IMR-90 (cell line): ENCODE measurements around the gene KLF16. TPM values are rescaled to one million over a fixed set of nuclear protein-coding genes. Genes with fewer than 3 reads are reported as not detected.

Source experiments
- ATAC-seq: fragments of 200-7000 bp; cut with Tn5 transposase; 2 replicates; pipeline ENCODE4 v1.9.1; 2020; ENCODE audit warnings: low read depth, mild to moderate bottlenecking, moderate library complexity
- BruUV-seq: library from RNA; stranded (reverse); fragments of 400-500 nt; replicated peaks from 2 replicates; lab custom pipeline; 2021; lab: Mats Ljungman, UMichigan
- CTCF ChIA-PET: fragments of 300-600 bp; formaldehyde crosslinking; extraction: SDS; loops from one replicate; lab custom pipeline; 2021; ENCODE audit warnings: antibody characterized with exemption; lab: Yijun Ruan, JAX
- POLR2A ChIA-PET: fragments of 300-600 bp; sonication (Branson Sonifier 250); formaldehyde crosslinking; loops from one replicate; lab custom pipeline; 2022; ENCODE audit warnings: antibody characterized with exemption; ENCODE audit not compliant: unreplicated experiment; lab: Charles Lee
- DNase-seq: peaks from one replicate; pipeline ENCODE4 v3.0.0; 2013
- H2AFZ ChIP-seq: replicated peaks from 2 replicates; pipeline ENCODE3; 2013; ENCODE audit warnings: low read length, mild to moderate bottlenecking; ENCODE audit not compliant: poor library complexity
- H2AK5ac ChIP-seq: 2 replicates; pipeline ENCODE4 v1.6.1; 2013; ENCODE audit warnings: low read depth, low read length, inconsistent platforms
- H2AK9ac ChIP-seq: replicated peaks from 2 replicates; pipeline ENCODE3; 2013; ENCODE audit warnings: mild to moderate bottlenecking, low read depth, low read length, moderate library complexity; ENCODE audit not compliant: poor library complexity
- H2BK120ac ChIP-seq: 2 replicates; pipeline ENCODE4 v1.6.1; 2013; ENCODE audit warnings: low read depth, low read length, inconsistent platforms
- H2BK15ac ChIP-seq: 3 replicates; pipeline ENCODE4 v1.6.1; 2013; ENCODE audit warnings: low read depth, low read length, inconsistent platforms
- H2BK20ac ChIP-seq: 2 replicates; pipeline ENCODE4 v1.6.1; 2013; ENCODE audit warnings: low read depth, mild to moderate bottlenecking, inconsistent platforms, low read length, moderate library complexity
- H2BK5ac ChIP-seq: 2 replicates; pipeline ENCODE4 v1.6.1; 2013; ENCODE audit warnings: mild to moderate bottlenecking, low read depth, low read length, inconsistent platforms; ENCODE audit not compliant: poor library complexity, severe bottlenecking
- H3K14ac ChIP-seq: replicated peaks from 2 replicates; pipeline ENCODE4 v1.6.1; 2013; ENCODE audit warnings: low read depth, low read length, inconsistent platforms
- H3K18ac ChIP-seq: 2 replicates; pipeline ENCODE4 v1.6.1; 2013; ENCODE audit warnings: low read depth, low read length, control low read depth
- H3K23ac ChIP-seq: 2 replicates; pipeline ENCODE4 v1.6.1; 2013; ENCODE audit warnings: low read depth, low read length, inconsistent platforms
- H3K27ac ChIP-seq: 2 replicates; pipeline ENCODE4 v1.5.1; 2013; ENCODE audit warnings: mild to moderate bottlenecking, control low read depth, low read length; ENCODE audit not compliant: insufficient read depth
- H3K27me3 ChIP-seq: 2 replicates; pipeline ENCODE4 v1.6.1; 2013; ENCODE audit warnings: low read length; ENCODE audit not compliant: control insufficient read depth, insufficient read depth
- H3K36me3 ChIP-seq: 2 replicates; pipeline ENCODE4 v1.6.1; 2013; ENCODE audit warnings: low read length, mixed read lengths; ENCODE audit not compliant: control insufficient read depth, insufficient read depth
- H3K4ac ChIP-seq: 2 replicates; pipeline ENCODE4 v1.6.1; 2013; ENCODE audit warnings: low read depth, low read length, inconsistent platforms
- H3K4me1 ChIP-seq: 2 replicates; pipeline ENCODE4 v1.6.1; 2013; ENCODE audit warnings: low read length, mixed read lengths; ENCODE audit not compliant: control insufficient read depth, insufficient read depth
- H3K4me2 ChIP-seq: 2 replicates; pipeline ENCODE4 v1.6.1; 2013; ENCODE audit warnings: low read depth, mild to moderate bottlenecking, control low read depth, low read length, moderate library complexity
- H3K4me3 ChIP-seq: 2 replicates; pipeline ENCODE4 v1.5.1; 2013; ENCODE audit warnings: low read depth, mild to moderate bottlenecking, control low read depth, low read length, moderate library complexity; ENCODE audit not compliant: insufficient read depth
- H3K56ac ChIP-seq: 2 replicates; pipeline ENCODE4 v1.6.1; 2013; ENCODE audit warnings: low read length, inconsistent platforms; ENCODE audit not compliant: insufficient read depth; ENCODE audit errors: extremely low read depth
- H3K79me1 ChIP-seq, 2 experiments: 2 replicates each; pipeline ENCODE4 v1.6.1; 2013; ENCODE audit warnings: low read length in 2 of 2, inconsistent platforms in 1 of 2, low read depth in 1 of 2
- H3K9ac ChIP-seq: 2 replicates; pipeline ENCODE4 v1.6.1; 2013; ENCODE audit warnings: low read depth, low read length, control low read depth
- H3K9me1 ChIP-seq: 2 replicates; pipeline ENCODE4 v1.6.1; 2013; ENCODE audit warnings: low read length, inconsistent platforms; ENCODE audit not compliant: insufficient read depth
- H3K9me3 ChIP-seq: 2 replicates; pipeline ENCODE4 v1.6.1; 2013; ENCODE audit warnings: low read length; ENCODE audit not compliant: control insufficient read depth, insufficient read depth
- H4K20me1 ChIP-seq: 2 replicates; pipeline ENCODE4 v1.6.1; 2013; ENCODE audit warnings: low read length, inconsistent platforms; ENCODE audit not compliant: insufficient read depth
- H4K5ac ChIP-seq: 2 replicates; pipeline ENCODE4 v1.6.1; 2013; ENCODE audit warnings: mild to moderate bottlenecking, low read depth, low read length, control low read depth
- H4K8ac ChIP-seq, 2 experiments: 2 replicates each; pipeline ENCODE4 v1.6.1; 2013; ENCODE audit warnings: low read depth in 2 of 2, low read length in 2 of 2, control low read depth in 1 of 2, inconsistent platforms in 1 of 2
- H4K91ac ChIP-seq: 2 replicates; pipeline ENCODE4 v1.6.1; 2013; ENCODE audit warnings: low read depth, low read length, inconsistent platforms; ENCODE audit not compliant: insufficient read depth
- FOS ChIP-seq: fragments of 150-350 bp; IDR thresholded peaks from 2 replicates; pipeline ENCODE4 v1.6.1; 2016; ENCODE audit warnings: low read depth, low read length
- NFE2L2 ChIP-seq: fragments of 150-350 bp; IDR thresholded peaks from 2 replicates; pipeline ENCODE4 v1.6.1; 2016; ENCODE audit warnings: low read depth, mild to moderate bottlenecking, low read length
- RAD21 ChIP-seq: IDR thresholded peaks from 2 replicates; pipeline ENCODE4 v1.6.1; 2012; ENCODE audit warnings: low read length, improper control_type of control experiment
- WGBS, 2 experiments: methylation state at CpG; one replicate each; pipeline versions ENCODE4 v1.1.5 to v1.1.7; 2013; ENCODE audit warnings: missing lambda C conversion rate in 2 of 2; ENCODE audit not compliant: insufficient read length in 1 of 2; ENCODE audit errors: extremely low coverage in 2 of 2; 5-methylcytosine and 5-hydroxymethylcytosine counted together
- dilution Hi-C: fragments of 300-500 bp; cut with HindIII; formaldehyde crosslinking; loops from one replicate; pipeline ENCODE4 v1.14.3; 2018; ENCODE audit warnings: low sequenced_read_pairs; ENCODE audit not compliant: unreplicated experiment
- in situ Hi-C: fragments of 300-500 bp; cut with MboI; formaldehyde crosslinking; loops from 3 replicates; pipeline ENCODE4 v1.14.3; 2019; ENCODE audit warnings: low sequenced_read_pairs, inconsistent platforms, mixed read lengths
- intact Hi-C: fragments of 100-400 bp; cut with micrococcal nuclease; formaldehyde crosslinking; loops from 2 replicates; pipeline ENCODE4 v1.10.0; 2022
- polyA plus RNA-seq, 3 experiments: library from polyadenylated mRNA; depleted of rRNA; stranded (reverse); fragments of >200 nt; gene quantifications; 2 replicates each; pipeline ENCODE4 v1.2.3, GENCODE V29; 2012; ENCODE audit warnings: low replicate concordance in 1 of 3
- total RNA-seq: library from RNA; depleted of rRNA; stranded (reverse); fragments of >200 nt; gene quantifications from 2 replicates; pipeline ENCODE4 v1.2.3, GENCODE V29; 2012
- TF ChIP-seq, protein P1 (sequence below): fragments of 150-350 bp; IDR thresholded peaks from 2 replicates; pipeline ENCODE4 v1.6.1; 2016; ENCODE audit warnings: low read depth, mild to moderate bottlenecking, low read length, moderate library complexity, borderline replicate concordance

The KLF16 gene
- total and polyA plus RNA-seq, 2 of the 4 experiments (the other 2 are of a cell fraction) = 0.90 to 13.1 TPM

DNA sequence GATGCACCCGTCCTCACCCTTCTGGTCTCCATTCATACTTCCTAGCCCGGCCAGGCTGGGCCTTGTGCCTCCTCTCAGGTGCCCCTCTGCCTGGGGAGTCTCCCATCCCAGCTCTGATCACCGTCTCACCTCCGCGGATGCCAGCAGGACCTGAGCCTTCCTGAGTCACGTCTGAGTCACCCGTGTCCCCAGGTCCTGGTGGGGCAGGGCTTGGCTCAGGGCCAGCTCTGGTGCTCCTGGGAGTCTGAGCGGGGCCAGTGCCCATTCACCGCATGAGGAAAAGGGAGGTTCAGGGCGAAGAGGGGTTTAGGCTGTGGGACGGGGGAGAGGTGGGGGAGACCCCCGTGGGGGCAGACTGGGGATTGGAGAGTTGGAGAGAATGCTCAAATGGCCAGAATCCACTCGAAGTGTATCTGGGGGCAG lies 51.9 kb downstream of the KLF16 start:
- POLR2A ChIA-PET = interaction anchor here (0.5 to 0.7 kb wide), 2 partner anchors 12 to 213 kb away, joined by 9 to 10 read pairs; no protein-coding TSS in a partner anchor
- H3K9ac ChIP-seq = peak overlapping the region; percentile 77
- 0 out of 2 replicates have a peak overlapping the region, but pooled peaks have one; percentile 28 for H3K56ac ChIP-seq
- H4K5ac ChIP-seq = peak overlapping the region; percentile 74
- in situ Hi-C loops = no loop called here
- H4K20me1 ChIP-seq = no peaks in the 10 kb centered on the region; the same call in 1 of the 2 replicates
- H3K4ac ChIP-seq = peak overlapping the region; percentile 78
- H3K79me1 ChIP-seq = peaks cover 0 to 9% of the 10 kb centered on the region in 2 experiments; a peak in 2 of 4 replicates
- H3K18ac ChIP-seq = peak overlapping the region; percentile 53; the same call in 1 of the 2 replicates
- H3K14ac ChIP-seq = peak overlapping the region; percentile 89
- H3K23ac ChIP-seq = peak overlapping the region; percentile 92
- peaks cover 8% of the 10 kb centered on the region for H3K4me1 ChIP-seq
- H3K4me3 ChIP-seq = peak overlapping the region; percentile 79
- peak overlapping the region; percentile 82 for H3K4me2 ChIP-seq
- intact Hi-C loops = no loop called here
- peak; percentile 67 for DNase-seq
- no peak for ATAC-seq
- no TSS peak for BruUV-seq
- H2BK15ac ChIP-seq = peak overlapping the region; percentile 74; the same call in 1 of the 3 replicates
- WGBS, 2 experiments = 44% methylated on average over 8 of the region's 13 CpGs; no CpG with 5 or more reads in 1 of the 2 experiments
- peak overlapping the region; percentile 19; the same call in 1 of the 2 replicates for H2BK120ac ChIP-seq
- H2AFZ ChIP-seq = peak overlapping the region; percentile 94
- H3K9me1 ChIP-seq = peaks cover 4% of the 10 kb centered on the region; the same call in 1 of the 2 replicates
- H4K91ac ChIP-seq = peak overlapping the region; percentile 68; the same call in 1 of the 2 replicates
- peak overlapping the region; percentile 27 for H2BK5ac ChIP-seq
- TF ChIP-seq FOS (0 out of 2 replicates have a peak, but pooled peaks have one; percentile 20), NFE2L2 (no peak), RAD21 (no peak)
- TF ChIP-seq, protein P1, sequence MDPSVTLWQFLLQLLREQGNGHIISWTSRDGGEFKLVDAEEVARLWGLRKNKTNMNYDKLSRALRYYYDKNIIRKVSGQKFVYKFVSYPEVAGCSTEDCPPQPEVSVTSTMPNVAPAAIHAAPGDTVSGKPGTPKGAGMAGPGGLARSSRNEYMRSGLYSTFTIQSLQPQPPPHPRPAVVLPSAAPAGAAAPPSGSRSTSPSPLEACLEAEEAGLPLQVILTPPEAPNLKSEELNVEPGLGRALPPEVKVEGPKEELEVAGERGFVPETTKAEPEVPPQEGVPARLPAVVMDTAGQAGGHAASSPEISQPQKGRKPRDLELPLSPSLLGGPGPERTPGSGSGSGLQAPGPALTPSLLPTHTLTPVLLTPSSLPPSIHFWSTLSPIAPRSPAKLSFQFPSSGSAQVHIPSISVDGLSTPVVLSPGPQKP = no peak
- no peaks in the 10 kb centered on the region for H3K27me3 ChIP-seq
- peak overlapping the region; percentile 32; the same call in 1 of the 2 replicates for H2BK20ac ChIP-seq
- CTCF ChIA-PET = interaction anchor here (0.6 kb wide), 1 partner anchor 348 kb away, joined by 6 read pairs; no protein-coding TSS in a partner anchor
- peak overlapping the region; percentile 54; the same call in 1 of the 2 replicates for H3K27ac ChIP-seq
- peaks cover 15% of the 10 kb centered on the region for H3K36me3 ChIP-seq
- peak overlapping the region; percentile 98 for H2AK9ac ChIP-seq
- no peaks in the 10 kb centered on the region for H3K9me3 ChIP-seq
- H4K8ac ChIP-seq = peak overlapping the region; percentile 42 to 82
- dilution Hi-C loops = no loop called here
- peak overlapping the region; percentile 70 for H2AK5ac ChIP-seq
